ENCODE data around the gene THSD4. TPM values are rescaled to one million over a fixed set of nuclear protein-coding genes. Genes with fewer than 3 reads are reported as not detected.

THSD4 gene
- total and polyA plus RNA-seq, 4 donors, result 6.0 to 42.4 (median 18.5) TPM

DNA sequence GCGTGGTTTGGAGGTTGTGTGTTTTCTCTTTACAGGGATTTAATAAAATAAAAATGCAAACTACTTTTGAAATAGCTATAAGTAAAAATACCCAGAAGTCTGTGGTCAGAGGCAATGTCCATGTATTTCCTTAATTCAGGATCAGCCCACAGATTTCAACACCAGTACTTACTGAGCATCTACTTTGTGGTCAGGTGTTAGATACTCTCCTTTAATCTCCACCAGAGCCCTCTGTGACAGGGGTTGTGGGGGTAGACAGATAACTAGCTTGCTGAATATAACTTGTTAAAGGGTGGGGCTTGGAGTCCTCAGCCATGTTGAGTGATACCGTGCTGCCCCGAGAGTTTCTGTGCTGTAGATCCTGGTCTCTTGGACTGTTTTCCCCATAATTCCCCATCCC lies 451.0 kb downstream of the THSD4 start:
- Histone ChIP-seq H3K9ac (ENCODE audit: insufficient read depth in 1 of 2, low read length in 2 of 2) (no peak overlapping the region), H3K27me3 (ENCODE audit: control insufficient read depth in 3 of 3, insufficient read depth in 3 of 3, low read length in 2 of 3) (no peaks in the 10 kb centered on the region), H3K4me3 (no peak overlapping the region), H3K4me1 (ENCODE audit: control insufficient read depth in 5 of 5, insufficient read depth in 5 of 5, low read length in 5 of 5) (peaks cover 0 to 3% (median 0%) of the 10 kb centered on the region in 5 donors), H3K27ac (ENCODE audit: low read depth in 1 of 2, low read length in 1 of 2) (no peak overlapping the region), H3K9me3 (ENCODE audit: control insufficient read depth in 4 of 4, insufficient read depth in 3 of 4, low read length in 3 of 4) (no peaks in the 10 kb centered on the region), H3K36me3 (ENCODE audit: control insufficient read depth in 4 of 4, insufficient read depth in 4 of 4, low read length in 4 of 4) (no peaks in the 10 kb centered on the region)
- ATAC-seq (ENCODE audit: insufficient read depth, low FRiP score) (no peak), DNase-seq (no peak)
- TF ChIP-seq, protein P1, sequence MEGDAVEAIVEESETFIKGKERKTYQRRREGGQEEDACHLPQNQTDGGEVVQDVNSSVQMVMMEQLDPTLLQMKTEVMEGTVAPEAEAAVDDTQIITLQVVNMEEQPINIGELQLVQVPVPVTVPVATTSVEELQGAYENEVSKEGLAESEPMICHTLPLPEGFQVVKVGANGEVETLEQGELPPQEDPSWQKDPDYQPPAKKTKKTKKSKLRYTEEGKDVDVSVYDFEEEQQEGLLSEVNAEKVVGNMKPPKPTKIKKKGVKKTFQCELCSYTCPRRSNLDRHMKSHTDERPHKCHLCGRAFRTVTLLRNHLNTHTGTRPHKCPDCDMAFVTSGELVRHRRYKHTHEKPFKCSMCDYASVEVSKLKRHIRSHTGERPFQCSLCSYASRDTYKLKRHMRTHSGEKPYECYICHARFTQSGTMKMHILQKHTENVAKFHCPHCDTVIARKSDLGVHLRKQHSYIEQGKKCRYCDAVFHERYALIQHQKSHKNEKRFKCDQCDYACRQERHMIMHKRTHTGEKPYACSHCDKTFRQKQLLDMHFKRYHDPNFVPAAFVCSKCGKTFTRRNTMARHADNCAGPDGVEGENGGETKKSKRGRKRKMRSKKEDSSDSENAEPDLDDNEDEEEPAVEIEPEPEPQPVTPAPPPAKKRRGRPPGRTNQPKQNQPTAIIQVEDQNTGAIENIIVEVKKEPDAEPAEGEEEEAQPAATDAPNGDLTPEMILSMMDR (IDR thresholded peaks at IDR 0.05; ENCODE audit: control extremely low read depth, extremely low read depth), result no peak
- 96 to 98% methylated on average over 3 of the region's 3 CpGs for WGBS, 2 donors

DNA sequence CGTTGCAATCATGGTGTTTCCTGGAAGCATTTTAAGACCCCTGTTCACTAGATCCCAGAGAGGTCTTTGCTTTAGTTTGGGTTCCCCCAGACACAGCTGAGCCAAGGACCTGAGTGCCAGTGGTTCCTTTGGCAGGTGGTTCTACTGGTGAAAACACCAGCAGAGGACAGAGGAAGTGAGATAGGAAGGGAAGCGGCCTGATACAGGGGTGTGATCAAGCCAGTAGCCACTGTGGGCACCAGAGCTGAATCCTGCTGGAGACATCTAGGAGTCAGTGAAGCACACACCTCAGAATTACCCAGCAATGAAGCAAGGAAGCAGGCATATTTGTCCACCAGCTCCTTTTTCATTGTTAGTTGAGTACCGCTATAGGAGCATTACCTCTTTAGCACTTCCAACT lies 451.9 kb downstream of the THSD4 start:
- no peak for DNase-seq
- no peaks in the 10 kb centered on the region for H3K9me3 ChIP-seq (ENCODE audit: control insufficient read depth in 4 of 4, insufficient read depth in 3 of 4, low read length in 3 of 4)
- no peaks in the 10 kb centered on the region for H3K36me3 ChIP-seq (ENCODE audit: control insufficient read depth in 4 of 4, insufficient read depth in 4 of 4, low read length in 4 of 4)
- peaks cover 0 to 3% (median 0%) of the 10 kb centered on the region in 5 donors for H3K4me1 ChIP-seq (ENCODE audit: control insufficient read depth in 5 of 5, insufficient read depth in 5 of 5, low read length in 5 of 5)
- 77 to 91% methylated on average over 3 of the region's 3 CpGs for WGBS, 2 donors
- ATAC-seq (ENCODE audit: insufficient read depth, low FRiP score), result no peak
- H3K4me3 ChIP-seq, result no peak overlapping the region
- H3K27me3 ChIP-seq (ENCODE audit: control insufficient read depth in 3 of 3, insufficient read depth in 3 of 3, low read length in 2 of 3), result no peaks in the 10 kb centered on the region
- TF ChIP-seq, protein P1 (IDR thresholded peaks at IDR 0.05; ENCODE audit: control extremely low read depth, extremely low read depth), result no peak
- H3K27ac ChIP-seq (ENCODE audit: low read depth in 1 of 2, low read length in 1 of 2), result no peak overlapping the region
- H3K9ac ChIP-seq (ENCODE audit: insufficient read depth in 1 of 2, low read length in 2 of 2), result no peak overlapping the region

DNA sequence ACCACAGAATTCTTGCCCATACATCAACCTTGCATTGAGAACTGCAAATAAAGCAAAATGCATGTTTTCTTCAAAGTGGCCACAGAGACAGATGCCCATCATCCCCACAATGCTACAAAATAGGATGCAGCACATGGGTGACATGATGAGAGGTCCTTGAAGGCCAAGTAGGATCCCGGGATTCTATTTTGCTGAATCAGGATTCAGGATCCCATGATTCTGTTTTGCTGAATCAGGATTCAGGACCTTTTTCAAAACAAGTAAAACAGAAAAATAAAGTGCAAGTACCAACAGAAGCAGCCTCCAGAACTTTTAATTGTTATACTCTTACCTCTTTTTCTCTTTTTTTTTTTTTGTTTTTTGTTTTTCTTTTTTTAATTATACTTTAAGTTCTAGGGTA lies 453.0 kb downstream of the THSD4 start:
- Histone ChIP-seq H3K9me3 (ENCODE audit: control insufficient read depth in 4 of 4, insufficient read depth in 3 of 4, low read length in 3 of 4) (no peaks in the 10 kb centered on the region), H3K9ac (ENCODE audit: insufficient read depth in 1 of 2, low read length in 2 of 2) (no peak overlapping the region), H3K4me3 (no peak overlapping the region), H3K4me1 (ENCODE audit: control insufficient read depth in 5 of 5, insufficient read depth in 5 of 5, low read length in 5 of 5) (peaks cover 0 to 8% (median 2%) of the 10 kb centered on the region in 5 donors), H3K27me3 (ENCODE audit: control insufficient read depth in 3 of 3, insufficient read depth in 3 of 3, low read length in 2 of 3) (no peaks in the 10 kb centered on the region), H3K27ac (ENCODE audit: low read depth in 1 of 2, low read length in 1 of 2) (no peak overlapping the region), H3K36me3 (ENCODE audit: control insufficient read depth in 4 of 4, insufficient read depth in 4 of 4, low read length in 4 of 4) (no peaks in the 10 kb centered on the region)
- TF ChIP-seq, protein P1 (IDR thresholded peaks at IDR 0.05; ENCODE audit: control extremely low read depth, extremely low read depth), result no peak
- ATAC-seq (ENCODE audit: insufficient read depth, low FRiP score) (no peak), DNase-seq (no peak)
- 84 to 86% methylated on average over 1 of the region's 1 CpG for WGBS, 2 donors

DNA sequence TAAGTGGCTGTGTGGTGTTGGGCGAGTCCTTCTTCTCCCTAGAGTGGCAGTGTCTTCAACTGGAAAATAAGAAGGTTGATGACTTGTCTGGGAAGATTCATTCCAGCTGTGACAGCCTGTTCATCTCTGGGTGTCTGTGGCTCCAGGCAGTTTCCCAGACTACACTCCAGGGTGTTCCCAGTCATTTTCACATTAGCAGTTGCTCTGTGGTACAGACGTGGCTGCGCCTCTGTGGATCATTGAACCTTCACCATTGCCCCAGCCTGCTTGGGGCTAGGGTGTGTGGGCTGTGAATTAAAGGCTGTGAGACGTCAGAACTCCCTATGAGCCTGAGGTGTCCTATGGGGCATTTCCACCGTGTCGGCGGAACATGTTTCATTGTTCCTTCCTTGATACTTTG lies 455.5 kb downstream of the THSD4 start:
- Histone ChIP-seq H3K9me3 (ENCODE audit: control insufficient read depth in 4 of 4, insufficient read depth in 3 of 4, low read length in 3 of 4) (no peaks in the 10 kb centered on the region), H3K27ac (ENCODE audit: low read depth in 1 of 2, low read length in 1 of 2) (no peak overlapping the region), H3K4me1 (ENCODE audit: control insufficient read depth in 5 of 5, insufficient read depth in 5 of 5, low read length in 5 of 5) (peaks cover 0 to 8% (median 0%) of the 10 kb centered on the region in 5 donors), H3K9ac (ENCODE audit: insufficient read depth in 1 of 2, low read length in 2 of 2) (no peak overlapping the region), H3K27me3 (ENCODE audit: control insufficient read depth in 3 of 3, insufficient read depth in 3 of 3, low read length in 2 of 3) (no peaks in the 10 kb centered on the region), H3K4me3 (no peak overlapping the region), H3K36me3 (ENCODE audit: control insufficient read depth in 4 of 4, insufficient read depth in 4 of 4, low read length in 4 of 4) (no peaks in the 10 kb centered on the region)
- WGBS, 2 donors, result 92 to 95% methylated on average over 7 of the region's 7 CpGs
- ATAC-seq (ENCODE audit: insufficient read depth, low FRiP score) (no peak), DNase-seq (no peak)
- TF ChIP-seq, protein P1 (IDR thresholded peaks at IDR 0.05; ENCODE audit: control extremely low read depth, extremely low read depth), result no peak

All from lung (tissue), 12 donors.